ENCODE measurements around the gene CDR2L.

- no peak for TF ChIP-seq POLR2A (IDR thresholded peaks at IDR 0.05)
- TF ChIP-seq POLR2AphosphoS5 (IDR thresholded peaks at IDR 0.05), result no peak
- no peak for TF ChIP-seq EP300 (IDR thresholded peaks at IDR 0.05)
Observed at GRCh38 chr17:75030161-75030560, 42.7 kb downstream of the CDR2L start.
